GM19099 (cell line): ENCODE data around the gene RESF1.

Source experiments
- POLR2A ChIP-seq: IDR thresholded peaks from 3 replicates; pipeline ENCODE4 v1.6.1; 2011; ENCODE audit warnings: low read depth; ENCODE audit not compliant: insufficient read length; ENCODE audit errors: extremely low read depth

Gene RESF1

GRCh38 chr12:31985832-31986231 lies 26.6 kb downstream of the RESF1 start:
- no peak for TF ChIP-seq POLR2A

GRCh38 chr12:31989571-31990362 lies 30.6 kb downstream of the RESF1 start:
- no peak for TF ChIP-seq POLR2A

- TF ChIP-seq POLR2A = no peak
Measured at GRCh38 chr12:31991146-31991545, 31.9 kb downstream of the RESF1 start.

GRCh38 chr12:31991815-31992214 lies 32.6 kb downstream of the RESF1 start:
- no peak for TF ChIP-seq POLR2A

- no peak for TF ChIP-seq POLR2A
Measured at GRCh38 chr12:31999692-32000091, 40.5 kb downstream of the RESF1 start.

GRCh38 chr12:32000373-32001005 lies 41.3 kb downstream of the RESF1 start:
- no peak for TF ChIP-seq POLR2A

GRCh38 chr12:32002848-32003493 lies 43.8 kb downstream of the RESF1 start:
- no peak for TF ChIP-seq POLR2A

GRCh38 chr12:32003654-32004053 lies 44.4 kb downstream of the RESF1 start:
- TF ChIP-seq POLR2A = no peak

- TF ChIP-seq POLR2A = no peak
Measured at GRCh38 chr12:32005496-32006125, 46.4 kb downstream of the RESF1 start.
